Neuron (in vitro differentiated cells): ENCODE data around the gene CCDC12.

Experiments used
- H2AFZ ChIP-seq: one replicate; pipeline ENCODE4 v1.6.1; 2013; ENCODE audit warnings: low read depth, mild to moderate bottlenecking, inconsistent platforms, low read length, moderate library complexity
- H3K27me3 ChIP-seq: one replicate; pipeline ENCODE4 v1.6.1; 2013; ENCODE audit warnings: low read length; ENCODE audit not compliant: insufficient read depth
- H3K36me3 ChIP-seq: one replicate; pipeline ENCODE4 v1.6.1; 2013; ENCODE audit warnings: low read length; ENCODE audit not compliant: insufficient read depth
- H3K4me1 ChIP-seq: one replicate; pipeline ENCODE4 v1.6.1; 2013; ENCODE audit warnings: low read length; ENCODE audit not compliant: insufficient read depth
- H3K4me3 ChIP-seq: 2 replicates; pipeline ENCODE4 v1.5.1; 2013; ENCODE audit warnings: mild to moderate bottlenecking, low read length, moderate library complexity
- H3K9me3 ChIP-seq: one replicate; pipeline ENCODE4 v1.6.1; 2013; ENCODE audit warnings: low read length

Gene CCDC12

GRCh38 chr3:47012342-47013230 is 36.0 kb upstream of the CCDC12 start:
- peaks cover 1% of the 10 kb centered on the region for H3K9me3 ChIP-seq
- no peaks in the 10 kb centered on the region for H3K4me1 ChIP-seq
- H3K27me3 ChIP-seq: no peaks in the 10 kb centered on the region
- H2AFZ ChIP-seq: no peak overlapping the region
- no peak overlapping the region for H3K4me3 ChIP-seq
- peaks cover 30% of the 10 kb centered on the region for H3K36me3 ChIP-seq

GRCh38 chr3:47011371-47011770 is 34.8 kb upstream of the CCDC12 start:
- Histone ChIP-seq H2AFZ (no peak overlapping the region), H3K4me3 (no peak overlapping the region), H3K9me3 (peaks cover 1% of the 10 kb centered on the region)

GRCh38 chr3:47010910-47011309 is 34.4 kb upstream of the CCDC12 start:
- no peaks in the 10 kb centered on the region for H3K27me3 ChIP-seq
- H3K36me3 ChIP-seq: peaks cover 16% of the 10 kb centered on the region
- peaks cover 1% of the 10 kb centered on the region for H3K9me3 ChIP-seq

More at GRCh38 chr3:47011371-47011770, 34.8 kb upstream of the CCDC12 start:
- Histone ChIP-seq H3K36me3 (peaks cover 18% of the 10 kb centered on the region), H3K4me1 (no peaks in the 10 kb centered on the region), H3K27me3 (no peaks in the 10 kb centered on the region)

GRCh38 chr3:47010111-47010712 is 33.7 kb upstream of the CCDC12 start:
- Histone ChIP-seq H3K36me3 (peaks cover 11% of the 10 kb centered on the region), H3K27me3 (no peaks in the 10 kb centered on the region), H3K4me3 (no peak overlapping the region), H2AFZ (no peak overlapping the region), H3K9me3 (peaks cover 1% of the 10 kb centered on the region), H3K4me1 (no peaks in the 10 kb centered on the region)

More at GRCh38 chr3:47010910-47011309, 34.4 kb upstream of the CCDC12 start:
- Histone ChIP-seq H3K4me1 (no peaks in the 10 kb centered on the region), H2AFZ (no peak overlapping the region), H3K4me3 (no peak overlapping the region)

- H3K27me3 ChIP-seq: no peaks in the 10 kb centered on the region
- H3K36me3 ChIP-seq: peaks cover 8% of the 10 kb centered on the region
- H3K9me3 ChIP-seq: peaks cover 1% of the 10 kb centered on the region
- H3K4me1 ChIP-seq: no peaks in the 10 kb centered on the region
- H2AFZ ChIP-seq: no peak overlapping the region
- H3K4me3 ChIP-seq: no peak overlapping the region
Measured at GRCh38 chr3:47009225-47010110, 32.9 kb upstream of the CCDC12 start.

- H3K4me3 ChIP-seq: no peak overlapping the region
- H3K27me3 ChIP-seq: no peaks in the 10 kb centered on the region
- H2AFZ ChIP-seq: no peak overlapping the region
- H3K36me3 ChIP-seq: peaks cover 5% of the 10 kb centered on the region
- H3K9me3 ChIP-seq: peaks cover 1% of the 10 kb centered on the region
- no peaks in the 10 kb centered on the region for H3K4me1 ChIP-seq
Measured at GRCh38 chr3:47008851-47009224, 32.3 kb upstream of the CCDC12 start.

GRCh38 chr3:47008234-47008796 is 31.8 kb upstream of the CCDC12 start:
- H3K4me3 ChIP-seq: no peak overlapping the region
- no peaks in the 10 kb centered on the region for H3K27me3 ChIP-seq
- H2AFZ ChIP-seq: no peak overlapping the region
- H3K9me3 ChIP-seq: peaks cover 1% of the 10 kb centered on the region
- peaks cover 5% of the 10 kb centered on the region for H3K36me3 ChIP-seq
- no peaks in the 10 kb centered on the region for H3K4me1 ChIP-seq

- Histone ChIP-seq H3K9me3 (peaks cover 1% of the 10 kb centered on the region), H2AFZ (no peak overlapping the region), H3K27me3 (no peaks in the 10 kb centered on the region), H3K36me3 (peaks cover 4% of the 10 kb centered on the region), H3K4me3 (no peak overlapping the region), H3K4me1 (no peaks in the 10 kb centered on the region)
Measured at GRCh38 chr3:47007482-47008233, 31.1 kb upstream of the CCDC12 start.

GRCh38 chr3:47007001-47007400 is 30.5 kb upstream of the CCDC12 start:
- Histone ChIP-seq H3K36me3 (no peaks in the 10 kb centered on the region), H3K4me3 (no peak overlapping the region), H3K4me1 (no peaks in the 10 kb centered on the region), H3K9me3 (peaks cover 1% of the 10 kb centered on the region), H2AFZ (no peak overlapping the region), H3K27me3 (no peaks in the 10 kb centered on the region)

GRCh38 chr3:47006145-47006651 is 29.7 kb upstream of the CCDC12 start:
- H3K9me3 ChIP-seq: peaks cover 1% of the 10 kb centered on the region
- H3K4me3 ChIP-seq: no peak overlapping the region
- no peaks in the 10 kb centered on the region for H3K27me3 ChIP-seq

GRCh38 chr3:47005212-47006144 is 28.9 kb upstream of the CCDC12 start:
- no peak overlapping the region for H2AFZ ChIP-seq
- H3K36me3 ChIP-seq: no peaks in the 10 kb centered on the region
- no peaks in the 10 kb centered on the region for H3K27me3 ChIP-seq
- H3K4me3 ChIP-seq: no peak overlapping the region
- H3K9me3 ChIP-seq: no peaks in the 10 kb centered on the region
- H3K4me1 ChIP-seq: no peaks in the 10 kb centered on the region

More at GRCh38 chr3:47006145-47006651, 29.7 kb upstream of the CCDC12 start:
- Histone ChIP-seq H3K36me3 (no peaks in the 10 kb centered on the region), H3K4me1 (no peaks in the 10 kb centered on the region), H2AFZ (no peak overlapping the region)
